Breast epithelium (tissue), 4 donors: ENCODE measurements around the gene DEPDC4. TPM values are rescaled to one million over a fixed set of nuclear protein-coding genes. Genes with fewer than 3 reads are reported as not detected.
"Not testable (repeated sequence)": the region's sequence is repeated elsewhere in the genome, so short reads cannot be mapped to it uniquely, and the experiment has no call there.

Source experiments
- DNase-seq, 2 donors: peaks; one replicate each; pipeline ENCODE4 v3.0.0-alpha.2; 2019; ENCODE audit warnings: low spot score in 2 of 2
- H3K27ac ChIP-seq, 2 donors: fragments of 200-600 bp; sonication (generic) in 1 of 2; one replicate each; pipeline ENCODE4 v1.5.1; 2016 to 2019; ENCODE audit warnings: mild to moderate bottlenecking in 1 of 2
- H3K27me3 ChIP-seq, 2 donors: fragments of 200-600 bp; sonication (generic) in 1 of 2; one replicate each; pipeline versions ENCODE4 v1.5.1 to v1.6.0; 2017 to 2019; ENCODE audit warnings: control low read depth in 1 of 2, mild to moderate bottlenecking in 1 of 2
- H3K36me3 ChIP-seq: fragments of 200-600 bp; one replicate; pipeline ENCODE4 v1.5.1; 2019
- H3K4me1 ChIP-seq, 2 donors: fragments of 200-600 bp; sonication (generic); one replicate each; pipeline ENCODE4 v1.5.1; 2016 to 2019; ENCODE audit warnings: control low read depth in 1 of 2
- H3K4me3 ChIP-seq, 3 donors: fragments of 200-600 bp; sonication (generic); 1 replicate in 2 of 3; 2 replicates in 1 of 3; pipeline ENCODE4 v1.5.1; 2016 to 2019; ENCODE audit warnings: mild to moderate bottlenecking in 3 of 3, moderate library complexity in 2 of 3
- H3K9me3 ChIP-seq, 2 donors: fragments of 200-600 bp; sonication (generic) in 1 of 2; one replicate each; pipeline ENCODE4 v1.5.1; 2016 to 2019; ENCODE audit warnings: control low read depth in 1 of 2
- CTCF ChIP-seq, 3 donors: fragments of 450-650 bp; IDR thresholded peaks; one replicate each; pipeline ENCODE4 v1.5.1; 2016 to 2017; ENCODE audit warnings: antibody characterized with exemption in 3 of 3, mild to moderate bottlenecking in 3 of 3, moderate library complexity in 3 of 3
- POLR2A ChIP-seq: fragments of 450-650 bp; IDR thresholded peaks from one replicate; pipeline ENCODE4 v1.6.1; 2016; ENCODE audit warnings: antibody characterized with exemption, mild to moderate bottlenecking, moderate library complexity
- POLR2AphosphoS5 ChIP-seq, 3 donors: sonication (generic); formaldehyde crosslinking; IDR thresholded peaks; one replicate each; pipeline ENCODE4 v1.6.1; 2017; ENCODE audit warnings: antibody characterized with exemption in 3 of 3
- intact Hi-C: fragments of 100-400 bp; cut with DNase I; formaldehyde crosslinking; loops from one replicate; pipeline ENCODE4 v1.15.1; 2023; ENCODE audit warnings: low total_unique reads
- total RNA-seq, 3 donors: library from RNA; depleted of rRNA; stranded (reverse); fragments of >200 nt; gene quantifications; one replicate each; pipeline ENCODE4 v1.1.0, GENCODE V29; 2016

Gene DEPDC4
- total RNA-seq, 3 donors from 2014 or later: 1.3 to 2.3 (median 2.0) TPM

GRCh38 chr12:100302081-100302480 lies 35.2 kb upstream of the DEPDC4 start:
- DNase-seq: no peak
- no peaks in the 10 kb centered on the region for H3K4me1 ChIP-seq
- intact Hi-C loops: no loop called here
- H3K27me3 ChIP-seq: no peaks in the 10 kb centered on the region
- no peaks in the 10 kb centered on the region for H3K9me3 ChIP-seq
- H3K4me3 ChIP-seq: no peak overlapping the region
- no peaks in the 10 kb centered on the region for H3K36me3 ChIP-seq
- TF ChIP-seq CTCF (IDR thresholded peaks at IDR 0.05) (no peak), POLR2A (no peak), POLR2AphosphoS5 (IDR thresholded peaks at IDR 0.05) (no peak)
- H3K27ac ChIP-seq: no peak overlapping the region

GRCh38 chr12:100295764-100296555 lies 29.1 kb upstream of the DEPDC4 start:
- Histone ChIP-seq H3K36me3 (no peaks in the 10 kb centered on the region), H3K4me3 (no peak overlapping the region), H3K9me3 (no peaks in the 10 kb centered on the region), H3K4me1 (no peaks in the 10 kb centered on the region), H3K27me3 (no peaks in the 10 kb centered on the region), H3K27ac (no peak overlapping the region)
- no peak for DNase-seq
- intact Hi-C loops: no loop called here
- TF ChIP-seq CTCF (IDR thresholded peaks at IDR 0.05): no peak

- DNase-seq, H3K27me3 ChIP-seq, H3K4me1 ChIP-seq, H3K4me3 ChIP-seq, H3K36me3 ChIP-seq, H3K27ac ChIP-seq, intact Hi-C loops, H3K9me3 ChIP-seq: not testable (repeated sequence)
Measured at GRCh38 chr12:100294366-100294765, 27.5 kb upstream of the DEPDC4 start.

- Histone ChIP-seq H3K4me3 (no peak overlapping the region), H3K4me1 (no peaks in the 10 kb centered on the region), H3K27me3 (no peaks in the 10 kb centered on the region), H3K27ac (no peak overlapping the region), H3K9me3 (no peaks in the 10 kb centered on the region), H3K36me3 (no peaks in the 10 kb centered on the region)
- TF ChIP-seq POLR2AphosphoS5 (IDR thresholded peaks at IDR 0.05) (no peak), POLR2A (no peak), CTCF (IDR thresholded peaks at IDR 0.05) (no peak)
- intact Hi-C loops: no loop called here
- no peak for DNase-seq
Measured at GRCh38 chr12:100293017-100293416, 26.1 kb upstream of the DEPDC4 start.

GRCh38 chr12:100290016-100290415 lies 23.1 kb upstream of the DEPDC4 start:
- intact Hi-C loops: no loop called here
- no peak overlapping the region for H3K4me3 ChIP-seq
- no peak overlapping the region for H3K27ac ChIP-seq
- no peaks in the 10 kb centered on the region for H3K9me3 ChIP-seq
- H3K36me3 ChIP-seq: no peaks in the 10 kb centered on the region
- H3K4me1 ChIP-seq: no peaks in the 10 kb centered on the region
- no peak for DNase-seq
- no peaks in the 10 kb centered on the region for H3K27me3 ChIP-seq
- no peak for TF ChIP-seq POLR2A

- H3K4me3 ChIP-seq: no peak overlapping the region
- H3K36me3 ChIP-seq: no peaks in the 10 kb centered on the region
- no peak for TF ChIP-seq CTCF (IDR thresholded peaks at IDR 0.05)
- TF ChIP-seq POLR2A: no peak
- no peak for TF ChIP-seq POLR2AphosphoS5 (IDR thresholded peaks at IDR 0.05)
- H3K27me3 ChIP-seq: no peaks in the 10 kb centered on the region
- H3K27ac ChIP-seq: no peak overlapping the region
- no peaks in the 10 kb centered on the region for H3K4me1 ChIP-seq
- H3K9me3 ChIP-seq: no peaks in the 10 kb centered on the region
- intact Hi-C loops: no loop called here
- DNase-seq: no peak
Measured at GRCh38 chr12:100289038-100289437, 22.2 kb upstream of the DEPDC4 start.

GRCh38 chr12:100284556-100284955 lies 17.7 kb upstream of the DEPDC4 start:
- H3K36me3 ChIP-seq, intact Hi-C loops, H3K27me3 ChIP-seq, H3K4me1 ChIP-seq, H3K4me3 ChIP-seq, DNase-seq, H3K9me3 ChIP-seq, H3K27ac ChIP-seq: not testable (repeated sequence)
